Retina (tissue), 1 donor: Measurements from ENCODE around the gene DOCK4.

Experiments
- DNase-seq: peaks from one replicate; pipeline ENCODE4 v3.0.0-alpha.2; 2016

The DOCK4 gene

GRCh38 chr7:111835066-111835465 is 371.1 kb downstream of the DOCK4 start:
- DNase-seq = no peak

- DNase-seq = no peak
Observed at GRCh38 chr7:111834367-111834766, 371.8 kb downstream of the DOCK4 start.

GRCh38 chr7:111833466-111833865 is 372.7 kb downstream of the DOCK4 start:
- DNase-seq = no peak

GRCh38 chr7:111832174-111832573 is 374.0 kb downstream of the DOCK4 start:
- no peak for DNase-seq

GRCh38 chr7:111829221-111829620 is 377.0 kb downstream of the DOCK4 start:
- DNase-seq = no peak

- no peak for DNase-seq
Observed at GRCh38 chr7:111827863-111828504, 378.2 kb downstream of the DOCK4 start.

GRCh38 chr7:111825046-111825445 is 381.2 kb downstream of the DOCK4 start:
- DNase-seq = no peak

GRCh38 chr7:111823826-111824225 is 382.4 kb downstream of the DOCK4 start:
- DNase-seq = no peak

- no peak for DNase-seq
Observed at GRCh38 chr7:111821046-111821445, 385.2 kb downstream of the DOCK4 start.

- no peak for DNase-seq
Observed at GRCh38 chr7:111820621-111821020, 385.6 kb downstream of the DOCK4 start.

GRCh38 chr7:111820121-111820520 is 386.1 kb downstream of the DOCK4 start:
- DNase-seq = no peak

GRCh38 chr7:111815354-111815753 is 390.8 kb downstream of the DOCK4 start:
- no peak for DNase-seq

- DNase-seq = no peak
Observed at GRCh38 chr7:111813306-111813705, 392.9 kb downstream of the DOCK4 start.

GRCh38 chr7:111806232-111806631 is 400.0 kb downstream of the DOCK4 start:
- no peak for DNase-seq

GRCh38 chr7:111803015-111803758 is 403.0 kb downstream of the DOCK4 start:
- no peak for DNase-seq

GRCh38 chr7:111802194-111802772 is 403.9 kb downstream of the DOCK4 start:
- DNase-seq = no peak

- no peak for DNase-seq
Observed at GRCh38 chr7:111801277-111801676, 404.9 kb downstream of the DOCK4 start.

GRCh38 chr7:111796671-111797070 is 409.5 kb downstream of the DOCK4 start:
- DNase-seq = peak; percentile 24

- DNase-seq = no peak
Observed at GRCh38 chr7:111789870-111790269, 416.3 kb downstream of the DOCK4 start.

- no peak for DNase-seq
Observed at GRCh38 chr7:111789048-111789320, 417.2 kb downstream of the DOCK4 start.

- peak; percentile 25 for DNase-seq
Observed at GRCh38 chr7:111788286-111789047, 417.7 kb downstream of the DOCK4 start.

- DNase-seq = no peak
Observed at GRCh38 chr7:111787741-111788140, 418.5 kb downstream of the DOCK4 start.

- no peak for DNase-seq
Observed at GRCh38 chr7:111787099-111787498, 419.1 kb downstream of the DOCK4 start.

GRCh38 chr7:111785076-111785475 is 421.1 kb downstream of the DOCK4 start:
- DNase-seq = no peak
